ENCODE results near the gene YTHDF1. TPM values are rescaled to one million over a fixed set of nuclear protein-coding genes. Genes with fewer than 3 reads are reported as not detected.

Gene YTHDF1
- total and polyA plus RNA-seq, 8 donors, result 17.8 to 41.1 (median 22.4) TPM

DNA sequence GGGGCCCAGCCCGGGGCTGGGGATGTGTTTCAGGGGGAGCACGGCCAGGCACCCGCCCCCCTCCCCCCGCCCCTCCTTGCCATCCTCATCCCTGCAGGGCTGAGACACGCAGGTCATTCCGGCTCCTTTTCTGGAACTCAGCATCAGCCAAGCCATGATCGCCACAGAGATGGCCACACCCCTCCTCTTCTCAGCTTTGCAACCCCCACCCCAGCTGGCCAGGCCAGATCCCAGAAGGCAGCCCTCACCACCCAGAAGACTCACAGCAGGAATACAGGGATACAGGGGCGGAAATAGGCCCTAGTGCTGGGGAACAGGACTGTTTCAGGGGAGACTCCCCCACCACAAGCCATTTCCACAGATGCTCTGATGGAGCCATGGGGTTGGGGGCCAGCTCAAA lies 33.5 kb downstream of the YTHDF1 start:
- Histone ChIP-seq H3K4me1 (peaks cover 21 to 24% (median 22%) of the 10 kb centered on the region in 4 donors), H3K4me3 (no peak overlapping the region), H3K27me3 (peaks cover 25 to 73% (median 60%) of the 10 kb centered on the region in 3 donors), H3K36me3 (no peaks in the 10 kb centered on the region), H3K27ac (no peak overlapping the region), H3K9me3 (no peaks in the 10 kb centered on the region)
- intact Hi-C loops (cut with DNase I; ENCODE audit: low total_unique reads), result no loop called here
- DNase-seq, result no peak
- TF ChIP-seq, protein P1, sequence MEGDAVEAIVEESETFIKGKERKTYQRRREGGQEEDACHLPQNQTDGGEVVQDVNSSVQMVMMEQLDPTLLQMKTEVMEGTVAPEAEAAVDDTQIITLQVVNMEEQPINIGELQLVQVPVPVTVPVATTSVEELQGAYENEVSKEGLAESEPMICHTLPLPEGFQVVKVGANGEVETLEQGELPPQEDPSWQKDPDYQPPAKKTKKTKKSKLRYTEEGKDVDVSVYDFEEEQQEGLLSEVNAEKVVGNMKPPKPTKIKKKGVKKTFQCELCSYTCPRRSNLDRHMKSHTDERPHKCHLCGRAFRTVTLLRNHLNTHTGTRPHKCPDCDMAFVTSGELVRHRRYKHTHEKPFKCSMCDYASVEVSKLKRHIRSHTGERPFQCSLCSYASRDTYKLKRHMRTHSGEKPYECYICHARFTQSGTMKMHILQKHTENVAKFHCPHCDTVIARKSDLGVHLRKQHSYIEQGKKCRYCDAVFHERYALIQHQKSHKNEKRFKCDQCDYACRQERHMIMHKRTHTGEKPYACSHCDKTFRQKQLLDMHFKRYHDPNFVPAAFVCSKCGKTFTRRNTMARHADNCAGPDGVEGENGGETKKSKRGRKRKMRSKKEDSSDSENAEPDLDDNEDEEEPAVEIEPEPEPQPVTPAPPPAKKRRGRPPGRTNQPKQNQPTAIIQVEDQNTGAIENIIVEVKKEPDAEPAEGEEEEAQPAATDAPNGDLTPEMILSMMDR (IDR thresholded peaks at IDR 0.05), result no peak
- TF ChIP-seq POLR2AphosphoS5 (IDR thresholded peaks at IDR 0.05) (no peak), EP300 (IDR thresholded peaks at IDR 0.05) (no peak), POLR2A (IDR thresholded peaks at IDR 0.05) (no peak)
- WGBS, 5 donors, result 23 to 41% (median 37%) methylated on average over 5 to 8 of the region's 8 CpGs

DNA sequence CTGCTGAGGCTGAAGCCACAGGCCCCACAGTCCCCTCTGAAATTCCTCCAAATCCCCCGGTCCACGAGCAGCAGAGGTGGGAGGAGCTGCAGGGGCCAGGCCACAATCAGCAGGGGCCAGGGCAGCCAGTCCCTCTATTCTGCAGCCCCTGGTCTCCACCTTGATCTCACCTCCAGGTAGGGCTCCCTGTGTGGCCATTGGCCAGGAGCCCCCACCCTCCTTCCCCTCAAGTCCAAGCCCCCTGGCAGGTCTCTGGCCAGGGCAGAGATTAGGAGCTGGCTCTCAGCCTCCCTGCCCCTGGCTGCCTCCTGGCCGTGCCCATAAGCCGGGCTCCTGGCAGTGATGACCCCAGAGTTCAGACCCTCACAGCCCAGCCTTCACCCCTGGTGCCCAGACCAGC lies 34.7 kb downstream of the YTHDF1 start:
- no peaks in the 10 kb centered on the region for H3K36me3 ChIP-seq
- H3K27me3 ChIP-seq, result peaks cover 37 to 85% (median 72%) of the 10 kb centered on the region in 3 donors
- H3K27ac ChIP-seq, result no peak overlapping the region
- no peaks in the 10 kb centered on the region for H3K9me3 ChIP-seq
- TF ChIP-seq POLR2AphosphoS5 (IDR thresholded peaks at IDR 0.05) (no peak), EP300 (IDR thresholded peaks at IDR 0.05) (no peak), POLR2A (IDR thresholded peaks at IDR 0.05) (no peak)
- TF ChIP-seq, protein P1 (IDR thresholded peaks at IDR 0.05), result no peak
- no peak overlapping the region for H3K4me3 ChIP-seq
- 32 to 58% (median 50%) methylated on average over 4 of the region's 4 CpGs for WGBS, 5 donors
- peaks cover 24 to 34% (median 29%) of the 10 kb centered on the region in 4 donors for H3K4me1 ChIP-seq
- intact Hi-C loops (cut with DNase I; ENCODE audit: low total_unique reads), result no loop called here
- DNase-seq, result no peak

DNA sequence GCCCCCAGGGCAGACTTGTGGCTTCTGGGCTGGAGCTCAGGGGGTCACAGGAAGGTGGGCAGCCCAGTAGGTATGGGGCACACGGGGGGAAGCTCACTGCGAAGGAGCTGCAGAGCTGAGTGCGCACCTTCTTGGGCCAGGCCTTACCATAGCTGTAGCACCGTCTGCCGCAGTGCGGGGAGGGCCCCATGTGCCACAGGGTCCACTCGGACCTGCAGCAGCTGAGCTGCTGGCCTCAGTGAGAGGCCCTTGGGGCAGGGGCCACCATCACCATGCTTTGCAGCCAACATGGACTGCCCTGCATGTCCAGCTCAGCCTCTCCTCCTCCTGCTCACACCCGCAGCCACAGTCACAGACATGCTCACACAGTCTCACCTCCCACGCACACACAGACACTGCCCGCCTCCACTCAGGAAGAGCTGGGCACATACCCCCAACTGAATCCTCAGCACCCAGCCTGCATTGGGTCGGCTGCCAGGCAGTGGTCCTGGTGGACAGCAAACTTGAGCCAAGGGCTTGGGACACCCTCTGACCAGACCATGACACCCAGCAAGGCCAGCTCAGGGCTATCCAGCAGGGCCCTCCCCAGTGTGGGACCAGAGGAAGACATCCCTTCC lies 35.3 kb downstream of the YTHDF1 start:
- Histone ChIP-seq H3K9me3 (no peaks in the 10 kb centered on the region), H3K36me3 (no peaks in the 10 kb centered on the region), H3K27me3 (peaks cover 42 to 90% (median 77%) of the 10 kb centered on the region in 3 donors), H3K4me1 (peaks cover 24 to 39% (median 30%) of the 10 kb centered on the region in 4 donors), H3K27ac (no peak overlapping the region), H3K4me3 (no peak overlapping the region)
- TF ChIP-seq, protein P1 (IDR thresholded peaks at IDR 0.05), result no peak
- TF ChIP-seq EP300 (IDR thresholded peaks at IDR 0.05) (no peak), POLR2AphosphoS5 (IDR thresholded peaks at IDR 0.05) (no peak), POLR2A (IDR thresholded peaks at IDR 0.05) (no peak)
- DNase-seq, result no peak
- intact Hi-C loops (cut with DNase I; ENCODE audit: low total_unique reads), result no loop called here
- 75 to 87% (median 79%) methylated on average over 9 to 11 of the region's 11 CpGs for WGBS, 5 donors

DNA sequence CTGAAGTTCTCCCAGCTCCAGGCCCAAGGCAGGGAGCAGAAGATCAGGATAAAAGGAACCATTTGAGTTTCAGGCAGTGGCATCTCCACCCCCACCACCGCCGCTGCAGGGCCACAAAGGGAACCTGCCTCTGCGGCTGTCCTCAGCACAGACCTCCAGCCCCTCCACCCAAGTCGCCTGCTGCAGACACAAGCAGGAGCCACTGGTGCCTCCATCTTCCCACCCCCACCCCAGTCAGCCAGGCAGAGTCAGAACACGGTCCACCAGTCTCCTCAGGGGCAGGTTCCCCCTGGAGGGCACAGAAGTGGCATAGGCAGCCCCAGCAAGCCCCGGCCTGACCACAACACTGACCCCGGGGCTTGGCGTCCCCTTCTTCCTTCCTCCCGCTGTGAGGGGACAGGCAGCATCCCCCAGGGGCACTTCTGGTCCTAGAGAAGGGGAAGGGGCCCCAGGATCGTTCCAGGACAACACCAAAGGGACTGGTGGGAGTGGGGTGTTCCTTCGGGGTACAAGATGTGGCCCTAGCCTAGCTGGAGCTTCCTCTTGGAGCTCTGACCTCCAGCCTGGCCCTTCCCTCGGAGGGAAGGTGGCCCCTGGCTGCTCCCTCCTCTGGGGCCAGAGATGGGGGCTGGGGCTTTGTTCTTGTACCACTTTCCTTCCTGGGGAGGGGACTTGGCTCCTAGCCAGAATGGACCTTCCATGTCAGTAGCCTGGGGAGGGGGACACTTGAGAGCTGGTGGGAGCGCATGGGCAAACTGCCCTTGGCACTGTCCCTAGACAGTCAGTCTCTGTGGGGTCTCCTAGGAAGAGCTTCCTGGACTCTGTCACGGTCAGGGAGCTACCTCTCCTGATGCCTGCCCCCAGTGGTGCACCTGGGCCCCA lies 36.0 kb downstream of the YTHDF1 start:
- TF ChIP-seq POLR2A (IDR thresholded peaks at IDR 0.05) (no peak), EP300 (IDR thresholded peaks at IDR 0.05) (no peak), POLR2AphosphoS5 (IDR thresholded peaks at IDR 0.05) (no peak)
- TF ChIP-seq, protein P1 (IDR thresholded peaks at IDR 0.05), result no peak
- H3K36me3 ChIP-seq, result no peaks in the 10 kb centered on the region
- intact Hi-C loops (cut with DNase I; ENCODE audit: low total_unique reads), result loop anchor here (5.0 kb wide), 1 partner anchor 118 kb away; no protein-coding TSS in a partner anchor
- peaks cover 24 to 47% (median 33%) of the 10 kb centered on the region in 4 donors for H3K4me1 ChIP-seq
- H3K4me3 ChIP-seq, result no peak overlapping the region
- no peak for DNase-seq
- 30 to 56% (median 44%) methylated on average over 11 to 14 of the region's 14 CpGs for WGBS, 5 donors
- no peaks in the 10 kb centered on the region for H3K9me3 ChIP-seq
- no peak overlapping the region for H3K27ac ChIP-seq
- H3K27me3 ChIP-seq, result peaks cover 50 to 98% (median 85%) of the 10 kb centered on the region in 3 donors
